DOHH2 (cell line): ENCODE results near the gene TCF15.
A peak's percentile ranks its signal among the peaks of the same experiment; 100 is the strongest.

Experiments used
- H3F3A ChIP-seq: fragments of 200-600 bp; sonication (generic), shearing (Covaris generic); 2 replicates; pipeline ENCODE4 v1.6.0; 2016; ENCODE audit warnings: antibody characterized with exemption, mild to moderate bottlenecking; ENCODE audit not compliant: control insufficient read depth, insufficient read depth
- H3K27ac ChIP-seq: fragments of 200-600 bp; sonication (generic); 2 replicates; pipeline ENCODE4 v1.5.1; 2014; ENCODE audit warnings: low read depth, mild to moderate bottlenecking, low read length, moderate library complexity
- H3K27me3 ChIP-seq: fragments of 200-600 bp; sonication (generic); 2 replicates; pipeline ENCODE4 v1.6.1; 2014; ENCODE audit warnings: mild to moderate bottlenecking, low read length, mixed read lengths; ENCODE audit not compliant: control insufficient read depth
- H3K36me3 ChIP-seq: fragments of 200-600 bp; sonication (generic); 2 replicates; pipeline ENCODE4 v1.6.1; 2014; ENCODE audit warnings: mild to moderate bottlenecking, low read length, moderate library complexity, mixed read lengths; ENCODE audit not compliant: control insufficient read depth
- H3K4me1 ChIP-seq: fragments of 200-600 bp; sonication (generic); 2 replicates; pipeline ENCODE4 v1.6.1; 2014; ENCODE audit warnings: mild to moderate bottlenecking, low read length, mixed read lengths; ENCODE audit not compliant: control insufficient read depth
- H3K4me2 ChIP-seq: fragments of 200-600 bp; sonication (generic); 2 replicates; pipeline ENCODE4 v1.6.0; 2014; ENCODE audit warnings: mild to moderate bottlenecking, low read length, moderate library complexity
- H3K4me3 ChIP-seq: fragments of 200-600 bp; sonication (generic); 2 replicates; pipeline ENCODE4 v1.5.1; 2014; ENCODE audit warnings: mild to moderate bottlenecking, low read length, mixed read lengths
- H3K79me2 ChIP-seq: fragments of 200-600 bp; sonication (generic); 2 replicates; pipeline ENCODE4 v1.6.1; 2014; ENCODE audit warnings: mild to moderate bottlenecking, low read length, mixed read lengths; ENCODE audit not compliant: control insufficient read depth
- H3K9me2 ChIP-seq: fragments of 200-600 bp; sonication (generic); replicated peaks from 2 replicates; pipeline ENCODE4 v1.6.1; 2014; ENCODE audit warnings: mild to moderate bottlenecking, low read length, mixed read lengths; ENCODE audit not compliant: control insufficient read depth
- H3K9me3 ChIP-seq: fragments of 200-600 bp; sonication (generic); 2 replicates; pipeline ENCODE4 v1.6.1; 2014; ENCODE audit warnings: antibody characterized with exemption, low read length, mixed read lengths; ENCODE audit not compliant: control insufficient read depth, insufficient read depth
- H4K20me1 ChIP-seq: fragments of 200-600 bp; sonication (generic); 2 replicates; pipeline ENCODE4 v1.6.0; 2014; ENCODE audit warnings: low read depth, mild to moderate bottlenecking, antibody characterized with exemption, low read length, moderate library complexity; ENCODE audit not compliant: control insufficient read depth, insufficient read depth
- EZH2phosphoT487 ChIP-seq: fragments of 200-600 bp; sonication (generic); IDR thresholded peaks from 2 replicates; pipeline ENCODE4 v1.6.1; 2017; ENCODE audit warnings: borderline replicate concordance, mild to moderate bottlenecking, antibody characterized with exemption, low read length, moderate library complexity, mixed read lengths
- TF ChIP-seq, protein P1 (sequence below): fragments of 200-600 bp; sonication (generic); IDR thresholded peaks from one replicate; pipeline ENCODE4 v1.5.1; 2014; ENCODE audit warnings: antibody characterized with exemption, mild to moderate bottlenecking, low read depth, low read length; ENCODE audit not compliant: poor library complexity, severe bottlenecking

TCF15 gene

DNA sequence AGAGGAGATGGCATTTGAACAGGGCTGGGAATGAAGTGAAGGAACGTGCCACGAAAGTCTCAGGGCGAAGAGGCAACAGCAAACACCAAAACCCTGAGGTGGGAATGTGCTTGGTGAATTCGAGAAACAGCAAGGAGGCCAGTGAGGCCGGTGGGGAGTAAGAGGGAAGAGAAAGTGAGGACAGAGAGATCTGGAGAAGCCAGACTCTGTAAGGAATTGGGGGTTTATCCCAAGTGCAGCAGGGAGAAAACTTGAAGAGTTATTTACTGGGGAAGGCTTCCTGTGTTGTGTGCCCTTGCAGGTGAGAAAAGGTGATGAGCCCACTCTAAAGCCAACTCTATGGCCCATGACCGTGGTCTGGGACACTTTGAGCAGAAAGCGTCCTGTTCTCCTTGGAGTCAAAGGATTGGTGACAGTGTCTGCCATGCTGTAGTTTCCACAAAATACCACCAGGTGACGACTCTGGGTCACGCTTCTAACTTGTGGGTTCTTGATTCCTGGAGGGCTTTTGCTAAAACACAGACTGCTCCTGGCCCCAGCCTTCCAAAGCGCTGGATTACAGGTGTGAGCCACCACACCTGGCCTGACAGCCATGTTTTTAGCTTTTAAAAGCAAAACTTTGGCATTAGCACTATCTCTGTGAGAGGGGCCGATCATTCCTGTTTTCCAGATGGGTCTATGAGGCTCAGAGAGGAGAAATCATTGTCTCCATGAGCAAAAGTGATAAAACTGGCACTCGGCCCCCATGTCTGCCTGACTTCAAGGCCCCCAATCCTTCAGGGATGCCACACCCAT is 48.5 kb downstream of the TCF15 start:
- H3K36me3 ChIP-seq, result no peaks in the 10 kb centered on the region
- H3K27ac ChIP-seq, result no peak overlapping the region
- H3F3A ChIP-seq, result no peaks in the 10 kb centered on the region
- peaks cover 6% of the 10 kb centered on the region for H3K4me1 ChIP-seq
- no peaks in the 10 kb centered on the region for H4K20me1 ChIP-seq
- no peaks in the 10 kb centered on the region for H3K9me2 ChIP-seq
- no peaks in the 10 kb centered on the region for H3K27me3 ChIP-seq
- no peaks in the 10 kb centered on the region for H3K79me2 ChIP-seq
- no peaks in the 10 kb centered on the region for H3K9me3 ChIP-seq
- no peak overlapping the region for H3K4me3 ChIP-seq
- no peak for TF ChIP-seq EZH2phosphoT487
- TF ChIP-seq, protein P1, sequence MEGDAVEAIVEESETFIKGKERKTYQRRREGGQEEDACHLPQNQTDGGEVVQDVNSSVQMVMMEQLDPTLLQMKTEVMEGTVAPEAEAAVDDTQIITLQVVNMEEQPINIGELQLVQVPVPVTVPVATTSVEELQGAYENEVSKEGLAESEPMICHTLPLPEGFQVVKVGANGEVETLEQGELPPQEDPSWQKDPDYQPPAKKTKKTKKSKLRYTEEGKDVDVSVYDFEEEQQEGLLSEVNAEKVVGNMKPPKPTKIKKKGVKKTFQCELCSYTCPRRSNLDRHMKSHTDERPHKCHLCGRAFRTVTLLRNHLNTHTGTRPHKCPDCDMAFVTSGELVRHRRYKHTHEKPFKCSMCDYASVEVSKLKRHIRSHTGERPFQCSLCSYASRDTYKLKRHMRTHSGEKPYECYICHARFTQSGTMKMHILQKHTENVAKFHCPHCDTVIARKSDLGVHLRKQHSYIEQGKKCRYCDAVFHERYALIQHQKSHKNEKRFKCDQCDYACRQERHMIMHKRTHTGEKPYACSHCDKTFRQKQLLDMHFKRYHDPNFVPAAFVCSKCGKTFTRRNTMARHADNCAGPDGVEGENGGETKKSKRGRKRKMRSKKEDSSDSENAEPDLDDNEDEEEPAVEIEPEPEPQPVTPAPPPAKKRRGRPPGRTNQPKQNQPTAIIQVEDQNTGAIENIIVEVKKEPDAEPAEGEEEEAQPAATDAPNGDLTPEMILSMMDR, result peak; percentile 90
- H3K4me2 ChIP-seq, result no peak overlapping the region

DNA sequence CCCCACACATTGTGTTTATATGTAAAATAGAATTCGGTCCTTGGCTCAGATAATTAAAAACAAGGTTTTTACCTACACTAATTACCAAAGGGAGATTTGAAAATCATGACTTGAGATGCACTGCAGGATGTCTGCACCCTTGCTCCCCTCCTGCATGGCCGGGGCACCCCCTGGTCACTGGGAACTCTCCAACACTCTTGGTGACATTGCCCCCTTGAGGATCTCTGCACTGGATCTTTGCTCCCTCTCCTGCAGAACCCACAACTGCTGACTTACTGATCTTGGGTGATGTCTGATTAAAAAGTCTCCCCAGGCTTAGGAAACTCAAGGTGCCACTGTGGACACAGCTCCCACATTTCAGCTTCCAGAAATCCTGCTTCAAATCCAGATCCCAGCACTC is 49.4 kb downstream of the TCF15 start:
- Histone ChIP-seq H3K9me2 (no peaks in the 10 kb centered on the region), H3K79me2 (no peaks in the 10 kb centered on the region), H3K27ac (no peak overlapping the region), H3F3A (no peaks in the 10 kb centered on the region), H4K20me1 (no peaks in the 10 kb centered on the region), H3K4me3 (no peak overlapping the region), H3K27me3 (no peaks in the 10 kb centered on the region), H3K4me2 (no peak overlapping the region), H3K36me3 (no peaks in the 10 kb centered on the region), H3K4me1 (peaks cover 6% of the 10 kb centered on the region), H3K9me3 (no peaks in the 10 kb centered on the region)
- TF ChIP-seq EZH2phosphoT487, result no peak
- TF ChIP-seq, protein P1, result no peak

DNA sequence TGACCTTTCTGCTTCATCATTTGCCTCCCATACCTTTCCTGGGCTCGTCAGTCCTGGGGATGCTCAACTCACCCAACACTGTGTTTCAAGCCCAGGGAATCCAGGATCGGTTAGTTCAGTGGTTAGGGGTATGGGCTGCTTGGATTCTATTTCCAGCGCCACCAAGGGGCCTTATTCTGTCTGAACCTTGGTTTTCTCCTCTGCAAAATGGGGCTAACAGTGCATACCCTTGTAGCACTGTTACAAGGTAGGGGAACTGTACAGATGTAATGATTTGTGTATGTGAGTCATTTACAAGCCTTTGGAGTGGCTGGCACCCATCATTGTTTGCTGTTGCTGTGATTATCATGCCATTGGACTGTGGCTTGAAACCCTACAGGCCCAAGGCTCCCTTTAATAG is 52.0 kb downstream of the TCF15 start:
- Histone ChIP-seq H3K4me3 (no peak overlapping the region), H3K4me1 (no peaks in the 10 kb centered on the region), H3F3A (no peaks in the 10 kb centered on the region), H3K36me3 (no peaks in the 10 kb centered on the region), H3K27me3 (peaks cover 5% of the 10 kb centered on the region; the same call in 1 of the 2 replicates), H4K20me1 (no peaks in the 10 kb centered on the region), H3K27ac (no peak overlapping the region), H3K9me2 (no peaks in the 10 kb centered on the region), H3K79me2 (no peaks in the 10 kb centered on the region), H3K9me3 (no peaks in the 10 kb centered on the region), H3K4me2 (no peak overlapping the region)
- TF ChIP-seq, protein P1, result no peak
- no peak for TF ChIP-seq EZH2phosphoT487
